ENCODE results near the gene VWA5B1.

The VWA5B1 gene

GRCh38 chr1:20342294-20343148, 51.8 kb downstream of the VWA5B1 start:
- H3K4me3 ChIP-seq (ENCODE audit: low read depth, low read length), result no peak overlapping the region
- DNase-seq (ENCODE audit: low read depth), result no peak

GRCh38 chr1:20343149-20343937, 52.7 kb downstream of the VWA5B1 start:
- no peak overlapping the region for H3K4me3 ChIP-seq (ENCODE audit: low read depth, low read length)
- no peak for DNase-seq (ENCODE audit: low read depth)

GRCh38 chr1:20343938-20344302, 53.2 kb downstream of the VWA5B1 start:
- DNase-seq (ENCODE audit: low read depth), result no peak
- no peak overlapping the region for H3K4me3 ChIP-seq (ENCODE audit: low read depth, low read length)

GRCh38 chr1:20344738-20345137, 54.1 kb downstream of the VWA5B1 start:
- no peak overlapping the region for H3K4me3 ChIP-seq (ENCODE audit: low read depth, low read length)
- DNase-seq (ENCODE audit: low read depth), result no peak

GRCh38 chr1:20345419-20345818, 54.7 kb downstream of the VWA5B1 start:
- H3K4me3 ChIP-seq (ENCODE audit: low read depth, low read length), result no peak overlapping the region
- no peak for DNase-seq (ENCODE audit: low read depth)

GRCh38 chr1:20346433-20346832, 55.8 kb downstream of the VWA5B1 start:
- no peak overlapping the region for H3K4me3 ChIP-seq (ENCODE audit: low read depth, low read length)
- no peak for DNase-seq (ENCODE audit: low read depth)

- H3K4me3 ChIP-seq (ENCODE audit: low read depth, low read length), result no peak overlapping the region
- DNase-seq (ENCODE audit: low read depth), result no peak
These were observed 57.0 kb downstream of the VWA5B1 start for GRCh38 chr1:20347699-20348098.

GRCh38 chr1:20348326-20348915, 57.7 kb downstream of the VWA5B1 start:
- H3K4me3 ChIP-seq (ENCODE audit: low read depth, low read length), result no peak overlapping the region
- DNase-seq (ENCODE audit: low read depth), result no peak

- DNase-seq (ENCODE audit: low read depth), result no peak
- H3K4me3 ChIP-seq (ENCODE audit: low read depth, low read length), result no peak overlapping the region
These were observed 58.9 kb downstream of the VWA5B1 start for GRCh38 chr1:20349561-20349960.

GRCh38 chr1:20349971-20350370, 59.3 kb downstream of the VWA5B1 start:
- DNase-seq (ENCODE audit: low read depth), result no peak
- H3K4me3 ChIP-seq (ENCODE audit: low read depth, low read length), result no peak overlapping the region

- no peak for DNase-seq (ENCODE audit: low read depth)
These were observed 59.7 kb downstream of the VWA5B1 start for GRCh38 chr1:20350421-20350820.

GRCh38 chr1:20351911-20352701, 61.4 kb downstream of the VWA5B1 start:
- no peak for DNase-seq (ENCODE audit: low read depth)
- no peak overlapping the region for H3K4me3 ChIP-seq (ENCODE audit: low read depth, low read length)

More at GRCh38 chr1:20350421-20350820, 59.7 kb downstream of the VWA5B1 start:
- no peak overlapping the region for H3K4me3 ChIP-seq (ENCODE audit: low read depth, low read length)

GRCh38 chr1:20353836-20354235, 63.2 kb downstream of the VWA5B1 start:
- no peak overlapping the region for H3K4me3 ChIP-seq (ENCODE audit: low read depth, low read length)
- no peak for DNase-seq (ENCODE audit: low read depth)

GRCh38 chr1:20354610-20355009, 63.9 kb downstream of the VWA5B1 start:
- no peak for DNase-seq (ENCODE audit: low read depth)
- H3K4me3 ChIP-seq (ENCODE audit: low read depth, low read length), result no peak overlapping the region

- no peak overlapping the region for H3K4me3 ChIP-seq (ENCODE audit: low read depth, low read length)
- no peak for DNase-seq (ENCODE audit: low read depth)
These were observed 64.6 kb downstream of the VWA5B1 start for GRCh38 chr1:20355101-20355827.

GRCh38 chr1:20355828-20356735, 65.4 kb downstream of the VWA5B1 start:
- no peak overlapping the region for H3K4me3 ChIP-seq (ENCODE audit: low read depth, low read length)
- no peak for DNase-seq (ENCODE audit: low read depth)

GRCh38 chr1:20356850-20357459, 66.3 kb downstream of the VWA5B1 start:
- no peak for DNase-seq (ENCODE audit: low read depth)
- H3K4me3 ChIP-seq (ENCODE audit: low read depth, low read length), result no peak overlapping the region

- DNase-seq (ENCODE audit: low read depth), result no peak
- no peak overlapping the region for H3K4me3 ChIP-seq (ENCODE audit: low read depth, low read length)
These were observed 67.1 kb downstream of the VWA5B1 start for GRCh38 chr1:20357796-20358195.
